GM12891 (cell line): ENCODE measurements around the gene TNFAIP2.

Experiments used
- PAX5 ChIP-seq: IDR thresholded peaks from 2 replicates; pipeline ENCODE4 v1.6.1; 2011; ENCODE audit warnings: low read length, moderate library complexity, mild to moderate bottlenecking; ENCODE audit not compliant: insufficient read depth, severe bottlenecking
- POLR2A ChIP-seq: IDR thresholded peaks from 2 replicates; pipeline ENCODE4 v1.6.1; 2011; ENCODE audit warnings: low read depth, low read length, control low read depth
- POLR2AphosphoS5 ChIP-seq: IDR thresholded peaks from 2 replicates; pipeline ENCODE4 v1.6.1; 2011; ENCODE audit warnings: low read depth, low read length, control low read depth
- TAF1 ChIP-seq: IDR thresholded peaks from 2 replicates; pipeline ENCODE4 v1.6.1; 2011; ENCODE audit warnings: low read depth, low read length, control low read depth

DNA sequence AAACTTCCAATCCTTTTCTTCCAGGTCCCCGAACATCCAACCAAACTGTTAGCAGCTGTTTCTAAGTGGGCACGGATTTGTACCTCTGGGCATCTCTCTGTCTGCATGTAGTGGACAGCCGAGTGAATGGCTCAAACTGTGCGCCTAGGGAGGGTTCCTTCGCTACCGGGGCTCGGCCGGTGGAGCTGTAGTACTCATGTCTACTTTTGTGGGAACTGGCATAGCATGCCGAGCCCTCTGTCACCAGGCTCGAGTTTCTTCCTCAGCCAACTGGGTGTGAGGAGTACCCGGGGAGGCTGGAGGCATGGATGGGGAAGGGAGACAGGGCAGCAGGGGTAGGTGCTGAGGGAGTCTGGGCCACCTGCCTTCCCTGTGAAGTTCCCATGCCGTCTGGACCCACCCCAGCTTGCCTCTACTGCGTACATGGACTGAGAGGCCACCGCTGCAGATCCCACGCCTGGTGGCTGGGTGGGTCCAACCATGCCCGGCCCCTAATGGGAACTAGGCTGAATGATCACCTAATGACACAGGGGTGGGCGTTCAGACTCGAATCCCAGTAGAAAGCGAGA is 23.0 kb downstream of the TNFAIP2 start:
- TF ChIP-seq POLR2AphosphoS5: no peak
- TF ChIP-seq POLR2A: no peak
- no peak for TF ChIP-seq TAF1
- no peak for TF ChIP-seq PAX5
